Measurements from ENCODE around the gene JDP2.

JDP2 gene

DNA sequence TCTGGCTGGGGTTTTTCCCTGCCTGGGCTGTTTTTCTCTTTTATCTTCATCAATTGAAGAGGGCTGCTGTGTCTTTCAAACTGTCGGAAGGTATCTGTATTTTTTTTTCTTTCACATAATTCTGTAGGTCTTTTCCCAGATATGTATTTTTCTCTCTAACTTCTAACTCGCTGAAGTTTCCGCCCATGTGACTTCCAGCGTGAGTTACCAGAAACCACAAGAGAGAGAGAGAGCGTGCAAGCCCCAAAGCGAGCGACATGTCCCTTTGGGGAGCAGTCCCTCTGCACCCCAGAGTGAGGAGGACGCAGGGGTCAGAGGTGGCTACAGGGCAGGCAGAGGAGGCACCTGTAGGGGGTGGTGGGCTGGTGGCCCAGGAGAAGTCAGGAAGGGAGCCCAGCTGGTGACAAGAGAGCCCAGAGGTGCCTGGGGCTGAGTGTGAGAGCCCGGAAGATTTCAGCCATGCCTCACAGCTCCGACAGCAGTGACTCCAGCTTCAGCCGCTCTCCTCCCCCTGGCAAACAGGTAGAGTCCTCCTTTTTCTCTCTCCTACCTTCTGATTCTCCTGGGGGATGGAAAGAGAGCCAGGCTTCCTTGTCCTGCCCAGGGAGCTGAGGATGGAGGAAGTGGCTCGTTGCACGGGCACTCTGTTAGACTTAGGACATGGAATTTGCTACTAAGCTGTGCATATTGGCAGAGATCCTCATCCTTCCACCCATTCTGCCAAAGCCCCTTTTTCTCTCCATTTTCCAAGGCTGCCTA lies 94.6 kb downstream of the JDP2 start, which contains the start of gene BATF:
TSS of gene BATF (plus strand) at position 246 of the 759 bp plus-strand sequence. CDS start at position 460, 214 bp downstream.
- H3K4me3 ChIP-seq (ENCODE audit: low read length) = peak within 1 kb of the TSS; percentile 69
- no peak for TF ChIP-seq ZNF274 (IDR thresholded peaks at IDR 0.05; ENCODE audit: low read depth, low read length)

- peak overlapping the region; percentile 69 for H3K4me3 ChIP-seq (ENCODE audit: low read length)
- no peak for TF ChIP-seq ZNF274 (IDR thresholded peaks at IDR 0.05; ENCODE audit: low read depth, low read length)
Observed at GRCh38 chr14:75522983-75523318, 95.1 kb downstream of the JDP2 start.
